HG03457 (cell line): ENCODE data around the gene BRMS1L.
"Not testable (repeated sequence)": the region's sequence is repeated elsewhere in the genome, so short reads cannot be mapped to it uniquely, and the experiment has no call there.

Experiments used
- ATAC-seq: cut with Tn5 transposase; IDR thresholded peaks from one replicate; pipeline ENCODE4 v1.9.1; 2021; ENCODE audit warnings: moderate number of reproducible peaks; ENCODE audit not compliant: unreplicated experiment

BRMS1L gene, protein sequence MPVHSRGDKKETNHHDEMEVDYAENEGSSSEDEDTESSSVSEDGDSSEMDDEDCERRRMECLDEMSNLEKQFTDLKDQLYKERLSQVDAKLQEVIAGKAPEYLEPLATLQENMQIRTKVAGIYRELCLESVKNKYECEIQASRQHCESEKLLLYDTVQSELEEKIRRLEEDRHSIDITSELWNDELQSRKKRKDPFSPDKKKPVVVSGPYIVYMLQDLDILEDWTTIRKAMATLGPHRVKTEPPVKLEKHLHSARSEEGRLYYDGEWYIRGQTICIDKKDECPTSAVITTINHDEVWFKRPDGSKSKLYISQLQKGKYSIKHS

GRCh38 chr14:35826218-35826951 lies at the start of gene BRMS1L:
Gene BRMS1L (plus strand): TSS chr14:35826338. CDS start chr14:35826517, 179 bp downstream.
- peak; percentile 97 for ATAC-seq

- ATAC-seq, result no peak
Observed at GRCh38 chr14:35776823-35777222, 49.3 kb upstream of the BRMS1L start.

DNA sequence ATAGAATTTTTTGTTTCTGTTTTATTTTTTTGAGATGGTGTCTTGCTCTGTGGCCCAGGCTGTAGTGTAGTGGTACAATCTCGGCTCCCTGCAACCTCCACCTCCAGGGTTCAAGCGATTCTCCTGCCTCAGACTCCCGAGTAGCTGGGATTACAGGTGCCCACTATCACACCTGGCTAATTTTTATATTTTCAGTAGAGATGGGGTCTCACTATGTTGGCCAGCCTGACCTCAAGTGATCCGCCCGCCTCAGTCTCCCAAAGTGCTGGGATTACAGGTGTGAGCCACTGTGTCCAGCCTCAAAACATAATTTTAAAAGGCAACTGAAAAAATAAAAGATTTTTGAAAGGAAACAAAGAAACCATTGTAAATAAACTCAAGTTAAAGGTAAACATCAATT lies 48.6 kb upstream of the BRMS1L start:
- not testable (repeated sequence) for ATAC-seq

- ATAC-seq, result no peak
Observed at GRCh38 chr14:35779368-35779767, 46.8 kb upstream of the BRMS1L start.

- ATAC-seq, result no peak
Observed at GRCh38 chr14:35783699-35784098, 42.4 kb upstream of the BRMS1L start.

DNA sequence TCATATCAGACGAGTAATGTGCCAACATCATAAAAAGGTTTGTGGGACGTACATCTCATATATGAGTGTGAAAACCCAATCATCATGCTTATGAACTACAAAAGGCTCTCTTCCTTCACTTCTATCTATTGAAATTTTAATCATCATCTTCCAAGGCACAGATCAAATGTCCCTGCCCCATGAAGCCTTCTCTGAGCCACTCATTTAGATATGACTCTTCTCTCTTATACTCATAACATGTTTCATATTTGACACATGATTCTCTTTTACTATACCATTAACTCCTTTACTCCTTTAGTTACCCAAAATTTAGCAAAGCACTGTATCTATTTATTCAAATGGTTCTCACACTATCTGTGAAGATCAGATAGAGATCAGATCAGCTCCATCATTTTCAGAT lies 39.3 kb upstream of the BRMS1L start:
- ATAC-seq, result no peak

- no peak for ATAC-seq
Observed at GRCh38 chr14:35789651-35790050, 36.5 kb upstream of the BRMS1L start.

GRCh38 chr14:35797796-35798195 lies 28.3 kb upstream of the BRMS1L start:
- ATAC-seq, result no peak

- no peak for ATAC-seq
Observed at GRCh38 chr14:35806006-35806907, 19.9 kb upstream of the BRMS1L start.

GRCh38 chr14:35807131-35807961 lies 18.8 kb upstream of the BRMS1L start:
- ATAC-seq, result no peak

- no peak for ATAC-seq
Observed at GRCh38 chr14:35808076-35808637, 18.0 kb upstream of the BRMS1L start.

- peak; percentile 95 for ATAC-seq
Observed at GRCh38 chr14:35808638-35809563, 17.2 kb upstream of the BRMS1L start, which contains the start of gene RALGAPA1. Gene RALGAPA1 (minus strand): TSS chr14:35809295. CDS start chr14:35808835, 460 bp downstream.

- no peak for ATAC-seq
Observed at GRCh38 chr14:35809597-35809996, 16.5 kb upstream of the BRMS1L start.

DNA sequence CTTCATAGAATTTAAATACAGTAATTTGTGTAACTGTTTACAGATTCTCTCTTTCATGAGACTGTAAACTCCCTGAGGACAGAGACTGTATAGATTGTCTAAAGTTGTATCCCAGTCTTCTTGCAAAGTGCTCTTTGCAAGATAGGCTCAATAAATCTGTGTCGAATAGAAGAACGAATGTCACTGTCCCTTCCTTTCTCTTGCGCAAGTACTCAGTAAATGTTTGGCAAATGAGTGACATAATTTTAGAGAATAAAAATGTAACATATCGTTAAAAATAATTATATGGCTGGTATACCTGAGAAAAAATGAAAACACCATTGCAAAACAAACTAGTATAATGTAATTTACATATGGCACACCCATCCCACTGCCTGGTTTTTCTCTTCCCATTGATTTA lies 15.2 kb upstream of the BRMS1L start:
- ATAC-seq, result no peak

DNA sequence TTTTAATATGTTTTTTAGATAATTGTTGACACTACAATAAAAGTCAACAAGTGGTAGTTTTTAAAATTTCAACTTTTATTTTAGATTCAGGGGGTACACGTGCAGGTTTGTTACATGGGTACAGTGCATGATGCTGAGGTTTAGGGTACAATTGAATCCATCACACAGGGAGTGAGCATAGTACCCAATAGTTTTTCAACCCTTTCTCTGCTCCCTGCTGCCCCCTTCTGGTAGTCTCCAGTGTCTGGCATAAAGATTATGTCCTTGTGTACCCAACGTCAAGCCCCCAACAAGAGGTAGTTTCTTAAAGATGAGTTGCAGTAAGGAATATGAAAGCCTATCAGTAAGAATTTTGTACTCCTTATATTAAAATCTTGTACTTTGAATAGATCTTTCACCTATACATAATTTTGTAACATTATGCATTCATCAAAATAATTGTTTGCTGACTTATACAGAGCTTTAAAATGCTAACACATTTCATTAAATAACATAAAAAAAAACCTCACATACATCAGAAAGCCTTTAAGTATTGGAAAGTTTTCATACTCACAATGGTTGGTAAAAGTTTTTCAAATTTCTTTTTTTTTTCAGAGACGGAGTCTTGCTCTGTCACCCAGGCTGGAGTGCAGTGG lies 11.7 kb upstream of the BRMS1L start:
- ATAC-seq, result no peak

- ATAC-seq, result no peak
Observed at GRCh38 chr14:35818346-35819115, 7.6 kb upstream of the BRMS1L start.

GRCh38 chr14:35819591-35820540 lies 6.3 kb upstream of the BRMS1L start:
- ATAC-seq, result no peak
